Gastroesophageal sphincter (tissue), 3 donors: ENCODE data around the gene NKD1.

Source experiments
- EP300 ChIP-seq: sonication (generic); formaldehyde crosslinking; IDR thresholded peaks from one replicate; pipeline ENCODE4 v1.6.1; 2017; ENCODE audit warnings: antibody characterized with exemption, mild to moderate bottlenecking
- POLR2A ChIP-seq, 2 donors: fragments of 450-650 bp; IDR thresholded peaks; one replicate each; pipeline ENCODE4 v1.6.1; 2017; ENCODE audit warnings: antibody characterized with exemption in 2 of 2, mild to moderate bottlenecking in 2 of 2, moderate library complexity in 1 of 2
- POLR2AphosphoS5 ChIP-seq: sonication (generic); formaldehyde crosslinking; IDR thresholded peaks from one replicate; pipeline ENCODE4 v1.6.1; 2017; ENCODE audit warnings: antibody characterized with exemption
- TF ChIP-seq, protein P1 (sequence below), 4 experiments: fragments of 200-600 bp in 2 of 4; fragments of 450-650 bp in 2 of 4; sonication (generic) in 1 of 4; IDR thresholded peaks; one replicate each; pipeline ENCODE4 v1.5.1; 2017 to 2019; ENCODE audit warnings: antibody characterized with exemption in 4 of 4, mild to moderate bottlenecking in 2 of 4, moderate library complexity in 2 of 4

DNA sequence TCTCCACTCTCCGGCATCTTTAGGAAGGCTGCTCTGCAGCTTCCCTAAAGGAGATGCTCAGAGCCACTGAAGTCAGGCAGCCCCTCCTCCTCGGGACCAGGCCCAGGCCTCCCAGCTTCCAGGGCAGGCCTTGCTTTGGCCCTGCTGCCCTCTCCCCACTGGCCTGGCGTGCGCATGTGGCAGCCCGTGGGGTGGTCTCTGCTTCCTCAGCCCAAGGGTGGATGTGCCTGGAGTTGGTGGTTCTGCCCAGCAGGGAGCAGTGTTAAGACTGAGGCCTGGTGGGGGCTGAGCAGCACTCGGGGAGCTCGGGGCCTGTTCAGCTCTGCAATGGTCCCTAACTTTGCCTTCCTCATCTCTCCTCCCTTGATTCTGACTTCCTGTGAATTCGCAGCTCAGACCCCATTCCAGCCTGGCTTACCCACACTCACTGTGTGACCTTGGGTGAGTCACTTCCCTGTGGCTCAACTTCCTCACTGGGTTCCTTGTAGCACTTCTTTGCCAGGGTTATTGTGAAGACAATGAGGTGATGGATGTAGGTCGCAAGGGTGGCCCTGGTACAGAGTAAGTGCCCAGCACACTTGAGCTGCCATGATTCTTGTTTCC is 63.2 kb downstream of the NKD1 start:
- TF ChIP-seq, protein P1, sequence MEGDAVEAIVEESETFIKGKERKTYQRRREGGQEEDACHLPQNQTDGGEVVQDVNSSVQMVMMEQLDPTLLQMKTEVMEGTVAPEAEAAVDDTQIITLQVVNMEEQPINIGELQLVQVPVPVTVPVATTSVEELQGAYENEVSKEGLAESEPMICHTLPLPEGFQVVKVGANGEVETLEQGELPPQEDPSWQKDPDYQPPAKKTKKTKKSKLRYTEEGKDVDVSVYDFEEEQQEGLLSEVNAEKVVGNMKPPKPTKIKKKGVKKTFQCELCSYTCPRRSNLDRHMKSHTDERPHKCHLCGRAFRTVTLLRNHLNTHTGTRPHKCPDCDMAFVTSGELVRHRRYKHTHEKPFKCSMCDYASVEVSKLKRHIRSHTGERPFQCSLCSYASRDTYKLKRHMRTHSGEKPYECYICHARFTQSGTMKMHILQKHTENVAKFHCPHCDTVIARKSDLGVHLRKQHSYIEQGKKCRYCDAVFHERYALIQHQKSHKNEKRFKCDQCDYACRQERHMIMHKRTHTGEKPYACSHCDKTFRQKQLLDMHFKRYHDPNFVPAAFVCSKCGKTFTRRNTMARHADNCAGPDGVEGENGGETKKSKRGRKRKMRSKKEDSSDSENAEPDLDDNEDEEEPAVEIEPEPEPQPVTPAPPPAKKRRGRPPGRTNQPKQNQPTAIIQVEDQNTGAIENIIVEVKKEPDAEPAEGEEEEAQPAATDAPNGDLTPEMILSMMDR (IDR thresholded peaks at IDR 0.05), result no peak
- TF ChIP-seq POLR2A (IDR thresholded peaks at IDR 0.05), result no peak
- no peak for TF ChIP-seq EP300
- TF ChIP-seq POLR2AphosphoS5, result no peak
